ENCODE data around the gene MAP2K6. TPM values are rescaled to one million over a fixed set of nuclear protein-coding genes. Genes with fewer than 3 reads are reported as not detected.

Gene MAP2K6
- total and polyA plus RNA-seq, 10 of the 15 experiments (the other 5 are each of a cell fraction or from before 2014, with no cell fraction given): 15.6 to 70.3 (median 22.9) TPM

- TF ChIP-seq NFYB (IDR thresholded peaks at IDR 0.05; ENCODE audit: insufficient read depth, low read depth, low read length) (no peak), ZNF217 (IDR thresholded peaks at IDR 0.05) (no peak), ZNF207 (IDR thresholded peaks at IDR 0.05; ENCODE audit: borderline replicate concordance) (no peak)
- TF ChIP-seq, protein P1, sequence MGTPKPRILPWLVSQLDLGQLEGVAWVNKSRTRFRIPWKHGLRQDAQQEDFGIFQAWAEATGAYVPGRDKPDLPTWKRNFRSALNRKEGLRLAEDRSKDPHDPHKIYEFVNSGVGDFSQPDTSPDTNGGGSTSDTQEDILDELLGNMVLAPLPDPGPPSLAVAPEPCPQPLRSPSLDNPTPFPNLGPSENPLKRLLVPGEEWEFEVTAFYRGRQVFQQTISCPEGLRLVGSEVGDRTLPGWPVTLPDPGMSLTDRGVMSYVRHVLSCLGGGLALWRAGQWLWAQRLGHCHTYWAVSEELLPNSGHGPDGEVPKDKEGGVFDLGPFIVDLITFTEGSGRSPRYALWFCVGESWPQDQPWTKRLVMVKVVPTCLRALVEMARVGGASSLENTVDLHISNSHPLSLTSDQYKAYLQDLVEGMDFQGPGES (IDR thresholded peaks at IDR 0.05): no peak
These were observed 24.3 kb downstream of the MAP2K6 start (continued) for GRCh38 chr17:69438776-69439175.

DNA sequence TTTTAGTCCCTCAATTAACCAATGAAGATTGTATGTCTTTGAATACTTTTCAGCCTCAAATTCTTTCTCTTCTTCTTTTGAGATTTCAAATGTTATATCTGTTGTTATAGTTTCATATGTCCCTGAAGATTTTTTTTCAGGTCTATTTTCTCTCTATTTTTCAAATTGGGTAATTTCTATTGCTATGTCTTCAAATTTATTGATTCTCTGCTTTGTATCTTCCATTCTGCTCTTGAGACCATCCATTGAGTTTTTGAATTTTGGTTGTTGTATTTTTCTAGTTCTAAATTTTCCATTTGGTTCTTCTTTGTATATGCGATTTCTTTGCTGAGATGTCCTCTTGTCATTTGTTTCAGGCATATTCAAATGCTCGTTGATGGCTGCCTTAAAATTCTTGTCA lies 26.7 kb downstream of the MAP2K6 start:
- FAIRE-seq (no peak), DNase-seq (ENCODE audit: low read depth, low spot score) (no peak), ATAC-seq (no peak)
- Histone ChIP-seq H3K79me2 (ENCODE audit: control insufficient read depth, insufficient read depth, low read length) (no peaks in the 10 kb centered on the region), H3K9me3 (replicated peaks; ENCODE audit: control insufficient read depth, insufficient read depth, low read length) (peaks cover 2% of the 10 kb centered on the region; the same call in 2 of the 3 replicates), H3K4me2 (ENCODE audit: control insufficient read depth, insufficient read depth) (no peak overlapping the region), H2AFZ (ENCODE audit: control insufficient read depth, low read depth, low read length) (no peak overlapping the region), H3K9ac (ENCODE audit: control insufficient read depth, insufficient read depth, low read length) (no peak overlapping the region), H3K4me1 (ENCODE audit: control insufficient read depth, insufficient read depth, low read length) (no peaks in the 10 kb centered on the region), H3K27me3 (replicated peaks in 1 of 2; ENCODE audit: control insufficient read depth in 2 of 2, insufficient read depth in 2 of 2, low read length in 1 of 2) (no peaks in the 10 kb centered on the region), H3K27ac (ENCODE audit: control insufficient read depth, insufficient read depth) (no peak overlapping the region), H3K36me3 (ENCODE audit: control insufficient read depth in 2 of 2, insufficient read depth in 2 of 2, low read length in 1 of 2) (no peaks in the 10 kb centered on the region), H4K20me1 (ENCODE audit: control insufficient read depth, insufficient read depth) (no peaks in the 10 kb centered on the region), H3K4me3 (no peak overlapping the region)
- TF ChIP-seq JUNB (IDR thresholded peaks at IDR 0.05): no peak
- no peak for TF ChIP-seq STAT1 (conservative IDR thresholded peaks at IDR 0.05)
- no peak for TF ChIP-seq ZBED1 (IDR thresholded peaks at IDR 0.05; ENCODE audit: borderline replicate concordance)
- no peak for TF ChIP-seq MTA3 (IDR thresholded peaks at IDR 0.05; ENCODE audit: borderline replicate concordance, low read length)
- TF ChIP-seq PML (IDR thresholded peaks at IDR 0.05; ENCODE audit: low read length): no peak
- ChIA-PET SMC1A (ENCODE audit: uncharacterized antibody, unreplicated experiment) (no interaction called here), POLR2A (no interaction called here), RAD21 (ENCODE audit: unreplicated experiment) (no interaction called here), CTCF (no interaction called here)
- intact Hi-C loops (cut with micrococcal nuclease; ENCODE audit: unreplicated experiment) (no loop called here), in situ Hi-C loops (cut with MboI) (no loop called here)
- WGBS (ENCODE audit: insufficient coverage, insufficient replicate concordance, low lambda C conversion rate, missing lambda C conversion rate): 95% methylated on average over 2 of the region's 2 CpGs
- no TSS peak for BruUV-seq (replicated peaks)
